ENCODE data around the gene SEC14L1.

- TF ChIP-seq POLR2A (IDR thresholded peaks at IDR 0.05; ENCODE audit: low read length) (no peak), CBX8 (IDR thresholded peaks at IDR 0.05) (no peak), ESRRA (IDR thresholded peaks at IDR 0.05; ENCODE audit: borderline replicate concordance, low read length) (no peak), CTCF (IDR thresholded peaks at IDR 0.05) (no peak), HDAC2 (IDR thresholded peaks at IDR 0.05) (no peak), KDM1A (IDR thresholded peaks at IDR 0.05; ENCODE audit: low read depth) (no peak), ZC3H11A (IDR thresholded peaks at IDR 0.05) (no peak), CEBPB (IDR thresholded peaks at IDR 0.05) (no peak), MAX (IDR thresholded peaks at IDR 0.05) (no peak), FOSB (CRISPR knock-in tag; IDR thresholded peaks at IDR 0.05) (no peak), BHLHE40 (IDR thresholded peaks at IDR 0.05; ENCODE audit: low read depth, low read length) (no peak), REST (IDR thresholded peaks at IDR 0.05) (no peak), RCOR1 (IDR thresholded peaks at IDR 0.05; ENCODE audit: low read depth, low read length) (no peak)
These were observed 39.0 kb upstream of the SEC14L1 start for GRCh38 chr17:77101521-77102410.

Measured in A549 (cell line).